ENCODE data around the gene TTC1.

- TF ChIP-seq CTCF (IDR thresholded peaks at IDR 0.05; ENCODE audit: low read depth, low read length) (no peak), EZH2phosphoT487 (IDR thresholded peaks at IDR 0.05; ENCODE audit: low read depth) (no peak)
These were observed 83.6 kb downstream of the TTC1 start for GRCh38 chr5:160092514-160092913.
